ENCODE results near the gene EFR3B.
"Not testable (repeated sequence)": the region's sequence is repeated elsewhere in the genome, so short reads cannot be mapped to it uniquely, and the experiment has no call there.

The EFR3B gene

DNA sequence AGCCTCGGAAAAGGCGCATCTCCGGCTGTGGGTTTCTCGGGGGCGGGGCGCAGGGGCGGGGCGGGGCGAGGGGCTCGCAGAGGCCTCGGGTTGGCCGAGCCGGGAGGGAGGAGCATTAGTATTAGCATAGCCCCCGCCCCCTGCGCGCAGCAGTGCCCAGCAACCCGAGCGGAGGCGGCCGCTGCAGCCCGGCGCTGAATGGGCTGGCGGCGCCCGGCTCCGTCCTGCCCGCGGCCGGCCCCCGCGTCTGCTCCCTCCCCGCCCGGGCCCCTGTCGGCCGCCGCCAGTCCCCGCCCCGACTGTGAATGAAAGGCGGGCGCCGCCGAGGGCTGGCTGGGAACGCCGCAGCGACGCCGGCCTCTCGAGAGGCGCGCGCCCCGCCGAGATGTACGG lies at the start of gene EFR3B:
TSS of gene EFR3B (plus strand) at position 149 of the 393 bp plus-strand sequence. CDS start at position 386, 237 bp downstream.
- Histone ChIP-seq H3K36me3 (ENCODE audit: insufficient read depth, low read depth, low read length) (no peaks in the 10 kb centered on the region), H3K4me1 (ENCODE audit: insufficient read depth, low read length) (peaks cover 5% of the 10 kb centered on the region; the same call in 1 of the 2 replicates), H3K27ac (ENCODE audit: low read length) (peak within 1 kb of the TSS; percentile 50), H3K9ac (ENCODE audit: low read depth, low read length) (peak within 1 kb of the TSS; percentile 79), H3K4me3 (ENCODE audit: low read length) (peak within 1 kb of the TSS; percentile 89), H3K27me3 (ENCODE audit: insufficient read depth, low read length) (peaks cover 38% of the 10 kb centered on the region), H3K9me3 (ENCODE audit: insufficient read depth, low read depth, low read length) (no peaks in the 10 kb centered on the region)

DNA sequence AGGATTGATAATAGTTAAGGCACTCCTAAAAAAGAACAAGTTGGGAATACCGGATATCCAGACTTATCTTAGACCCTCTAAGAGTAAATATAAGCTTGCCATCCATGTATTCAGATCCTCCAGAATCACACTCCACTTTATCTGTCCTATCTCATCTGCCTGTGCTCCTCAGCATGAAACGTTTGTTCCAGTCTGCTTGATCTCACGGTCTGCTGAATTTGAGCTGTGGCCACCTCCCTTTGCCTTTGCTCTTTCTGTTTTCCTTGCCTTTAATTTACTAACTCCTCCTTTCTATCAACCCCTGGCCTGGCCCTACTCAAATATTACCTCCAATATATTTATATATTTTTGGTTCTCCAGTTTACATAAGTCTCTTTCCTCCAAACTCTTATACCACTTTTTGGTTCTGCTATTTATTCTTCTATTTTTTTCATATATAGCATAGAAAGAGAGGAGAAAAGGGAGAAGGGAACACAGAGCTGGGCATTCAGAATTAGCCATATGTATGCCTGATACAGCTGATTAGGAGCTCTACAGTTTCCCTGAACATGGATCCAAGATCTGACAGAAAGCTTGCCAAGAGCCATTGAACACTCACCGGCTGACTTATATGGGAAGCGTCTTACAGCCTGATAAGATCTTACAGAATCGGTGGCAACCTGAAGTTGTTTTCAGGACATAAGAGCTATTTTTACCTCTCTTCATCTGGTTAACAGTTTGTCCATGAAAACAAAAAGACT lies 48.3 kb upstream of the EFR3B start:
- H3K9me3 ChIP-seq (ENCODE audit: insufficient read depth, low read depth, low read length), result no peaks in the 10 kb centered on the region
- no peak overlapping the region for H3K27ac ChIP-seq (ENCODE audit: low read length)
- H3K27me3 ChIP-seq (ENCODE audit: insufficient read depth, low read length), result no peaks in the 10 kb centered on the region
- H3K36me3 ChIP-seq (ENCODE audit: insufficient read depth, low read depth, low read length), result no peaks in the 10 kb centered on the region
- H3K4me1 ChIP-seq (ENCODE audit: insufficient read depth, low read length), result no peaks in the 10 kb centered on the region
- no peak overlapping the region for H3K9ac ChIP-seq (ENCODE audit: low read depth, low read length)
- no peak overlapping the region for H3K4me3 ChIP-seq (ENCODE audit: low read length)

- Histone ChIP-seq H3K27ac (ENCODE audit: low read length) (no peak overlapping the region), H3K9ac (ENCODE audit: low read depth, low read length) (no peak overlapping the region), H3K27me3 (ENCODE audit: insufficient read depth, low read length) (no peaks in the 10 kb centered on the region), H3K9me3 (ENCODE audit: insufficient read depth, low read depth, low read length) (no peaks in the 10 kb centered on the region), H3K36me3 (ENCODE audit: insufficient read depth, low read depth, low read length) (no peaks in the 10 kb centered on the region), H3K4me3 (ENCODE audit: low read length) (no peak overlapping the region), H3K4me1 (ENCODE audit: insufficient read depth, low read length) (no peaks in the 10 kb centered on the region)
These were observed 47.6 kb upstream of the EFR3B start for GRCh38 chr2:24994146-24994724.

DNA sequence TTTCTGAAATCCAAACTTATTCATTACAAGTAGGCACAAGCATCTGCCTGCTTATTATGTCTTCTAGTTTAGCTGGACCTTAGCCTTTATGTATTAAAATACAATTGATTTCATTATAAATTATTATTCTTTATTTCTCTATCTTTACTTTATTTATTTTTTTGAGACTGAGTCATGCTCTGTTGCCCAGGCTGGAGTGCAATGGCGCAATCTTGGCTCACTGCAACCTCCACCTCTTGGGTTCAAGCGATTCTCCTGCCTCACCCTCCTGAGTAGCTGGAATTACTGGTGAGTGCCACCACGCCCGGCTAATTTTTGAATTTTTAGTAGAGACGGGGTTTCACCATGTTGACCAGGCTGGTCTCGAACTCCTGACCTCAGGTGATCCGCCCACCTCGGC lies 42.8 kb upstream of the EFR3B start:
- H3K27me3 ChIP-seq (ENCODE audit: insufficient read depth, low read length); H3K27ac ChIP-seq (ENCODE audit: low read length); H3K4me1 ChIP-seq (ENCODE audit: insufficient read depth, low read length); H3K9me3 ChIP-seq (ENCODE audit: insufficient read depth, low read depth, low read length); H3K4me3 ChIP-seq (ENCODE audit: low read length); H3K36me3 ChIP-seq (ENCODE audit: insufficient read depth, low read depth, low read length); H3K9ac ChIP-seq (ENCODE audit: low read depth, low read length): not testable (repeated sequence)

GRCh38 chr2:25000036-25000435 lies 41.8 kb upstream of the EFR3B start:
- no peaks in the 10 kb centered on the region; the same call in 1 of the 2 replicates for H3K4me1 ChIP-seq (ENCODE audit: insufficient read depth, low read length)
- no peak overlapping the region for H3K9ac ChIP-seq (ENCODE audit: low read depth, low read length)
- H3K36me3 ChIP-seq (ENCODE audit: insufficient read depth, low read depth, low read length), result no peaks in the 10 kb centered on the region
- no peaks in the 10 kb centered on the region for H3K9me3 ChIP-seq (ENCODE audit: insufficient read depth, low read depth, low read length)
- H3K27me3 ChIP-seq (ENCODE audit: insufficient read depth, low read length), result 0 out of 2 replicates have a peak, but pooled peaks cover 8% of the 10 kb centered on the region
- no peak overlapping the region for H3K4me3 ChIP-seq (ENCODE audit: low read length)
- H3K27ac ChIP-seq (ENCODE audit: low read length), result no peak overlapping the region

- H3K4me3 ChIP-seq (ENCODE audit: low read length), result no peak overlapping the region
- no peaks in the 10 kb centered on the region; the same call in 1 of the 2 replicates for H3K4me1 ChIP-seq (ENCODE audit: insufficient read depth, low read length)
- no peak overlapping the region for H3K9ac ChIP-seq (ENCODE audit: low read depth, low read length)
- no peaks in the 10 kb centered on the region for H3K36me3 ChIP-seq (ENCODE audit: insufficient read depth, low read depth, low read length)
- H3K27me3 ChIP-seq (ENCODE audit: insufficient read depth, low read length), result 0 out of 2 replicates have a peak, but pooled peaks cover 8% of the 10 kb centered on the region
- H3K9me3 ChIP-seq (ENCODE audit: insufficient read depth, low read depth, low read length), result no peaks in the 10 kb centered on the region
- no peak overlapping the region for H3K27ac ChIP-seq (ENCODE audit: low read length)
These were observed 41.2 kb upstream of the EFR3B start for GRCh38 chr2:25000503-25001324.

- Histone ChIP-seq H3K27me3 (ENCODE audit: insufficient read depth, low read length) (0 out of 2 replicates have a peak, but pooled peaks cover 8% of the 10 kb centered on the region), H3K9me3 (ENCODE audit: insufficient read depth, low read depth, low read length) (no peaks in the 10 kb centered on the region), H3K9ac (ENCODE audit: low read depth, low read length) (no peak overlapping the region), H3K36me3 (ENCODE audit: insufficient read depth, low read depth, low read length) (no peaks in the 10 kb centered on the region), H3K27ac (ENCODE audit: low read length) (no peak overlapping the region), H3K4me3 (ENCODE audit: low read length) (no peak overlapping the region), H3K4me1 (ENCODE audit: insufficient read depth, low read length) (no peaks in the 10 kb centered on the region; the same call in 1 of the 2 replicates)
These were observed 40.6 kb upstream of the EFR3B start for GRCh38 chr2:25001325-25001637.

GRCh38 chr2:25002066-25002465 lies 39.8 kb upstream of the EFR3B start:
- Histone ChIP-seq H3K9me3 (ENCODE audit: insufficient read depth, low read depth, low read length) (no peaks in the 10 kb centered on the region), H3K4me3 (ENCODE audit: low read length) (no peak overlapping the region), H3K9ac (ENCODE audit: low read depth, low read length) (no peak overlapping the region), H3K4me1 (ENCODE audit: insufficient read depth, low read length) (no peaks in the 10 kb centered on the region; the same call in 1 of the 2 replicates), H3K27me3 (ENCODE audit: insufficient read depth, low read length) (0 out of 2 replicates have a peak, but pooled peaks cover 8% of the 10 kb centered on the region), H3K27ac (ENCODE audit: low read length) (no peak overlapping the region), H3K36me3 (ENCODE audit: insufficient read depth, low read depth, low read length) (no peaks in the 10 kb centered on the region)

DNA sequence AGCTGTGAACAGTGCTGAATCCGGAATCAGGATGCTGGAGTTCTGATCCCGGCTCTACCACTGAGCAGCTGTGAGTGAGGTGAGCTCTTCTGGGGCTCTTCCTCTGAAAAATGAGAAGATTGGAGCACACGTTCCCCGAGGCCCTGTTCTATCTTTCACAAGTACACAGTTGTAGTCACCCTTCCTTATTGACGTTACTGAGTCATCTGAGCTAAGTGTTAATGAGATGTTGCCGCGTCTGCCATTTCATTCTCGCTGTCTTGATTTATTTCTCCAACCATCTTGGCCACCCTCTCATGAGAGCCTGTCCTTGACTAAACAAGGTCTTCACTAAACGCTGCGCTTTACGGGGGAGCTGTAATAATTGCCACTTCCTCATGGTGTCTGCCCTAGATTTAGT lies 31.9 kb upstream of the EFR3B start:
- Histone ChIP-seq H3K4me3 (ENCODE audit: low read length) (no peak overlapping the region), H3K27ac (ENCODE audit: low read length) (no peak overlapping the region), H3K9me3 (ENCODE audit: insufficient read depth, low read depth, low read length) (no peaks in the 10 kb centered on the region), H3K36me3 (ENCODE audit: insufficient read depth, low read depth, low read length) (no peaks in the 10 kb centered on the region), H3K27me3 (ENCODE audit: insufficient read depth, low read length) (no peaks in the 10 kb centered on the region), H3K9ac (ENCODE audit: low read depth, low read length) (no peak overlapping the region), H3K4me1 (ENCODE audit: insufficient read depth, low read length) (no peaks in the 10 kb centered on the region)

- H3K27ac ChIP-seq (ENCODE audit: low read length); H3K36me3 ChIP-seq (ENCODE audit: insufficient read depth, low read depth, low read length); H3K4me1 ChIP-seq (ENCODE audit: insufficient read depth, low read length); H3K9me3 ChIP-seq (ENCODE audit: insufficient read depth, low read depth, low read length); H3K4me3 ChIP-seq (ENCODE audit: low read length); H3K27me3 ChIP-seq (ENCODE audit: insufficient read depth, low read length); H3K9ac ChIP-seq (ENCODE audit: low read depth, low read length): not testable (repeated sequence)
These were observed 30.5 kb upstream of the EFR3B start for GRCh38 chr2:25011342-25011741.

DNA sequence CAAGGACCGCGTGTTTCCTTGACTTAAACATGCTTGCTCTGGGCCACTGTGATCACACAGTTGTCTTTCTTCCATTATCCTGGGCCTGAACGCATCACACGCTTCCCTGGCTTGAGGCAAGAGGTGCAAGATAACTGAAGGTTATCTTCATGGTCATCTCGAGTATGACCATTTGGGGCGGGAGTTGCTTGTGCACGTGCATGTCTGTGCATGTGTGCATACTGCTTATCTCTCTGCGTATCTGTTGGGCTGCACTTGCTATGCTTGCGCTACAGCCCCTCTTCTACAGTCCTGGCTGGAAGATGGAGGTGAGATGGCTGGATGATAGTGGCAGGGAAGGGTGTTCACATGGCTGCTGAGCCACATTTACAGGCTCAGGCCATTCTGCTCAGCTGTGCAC lies 27.2 kb upstream of the EFR3B start:
- Histone ChIP-seq H3K9ac (ENCODE audit: low read depth, low read length) (no peak overlapping the region), H3K36me3 (ENCODE audit: insufficient read depth, low read depth, low read length) (no peaks in the 10 kb centered on the region), H3K27ac (ENCODE audit: low read length) (no peak overlapping the region), H3K4me3 (ENCODE audit: low read length) (no peak overlapping the region), H3K27me3 (ENCODE audit: insufficient read depth, low read length) (no peaks in the 10 kb centered on the region), H3K4me1 (ENCODE audit: insufficient read depth, low read length) (no peaks in the 10 kb centered on the region), H3K9me3 (ENCODE audit: insufficient read depth, low read depth, low read length) (no peaks in the 10 kb centered on the region)

All from iPS-20b (cell line).